ENCODE results near the gene CLTCL1.

GRCh38 chr22:19295733-19296132 is 4.2 kb upstream of the CLTCL1 start:
- TF ChIP-seq POLR2A (IDR thresholded peaks at IDR 0.05), result no peak
- TF ChIP-seq, protein P1, sequence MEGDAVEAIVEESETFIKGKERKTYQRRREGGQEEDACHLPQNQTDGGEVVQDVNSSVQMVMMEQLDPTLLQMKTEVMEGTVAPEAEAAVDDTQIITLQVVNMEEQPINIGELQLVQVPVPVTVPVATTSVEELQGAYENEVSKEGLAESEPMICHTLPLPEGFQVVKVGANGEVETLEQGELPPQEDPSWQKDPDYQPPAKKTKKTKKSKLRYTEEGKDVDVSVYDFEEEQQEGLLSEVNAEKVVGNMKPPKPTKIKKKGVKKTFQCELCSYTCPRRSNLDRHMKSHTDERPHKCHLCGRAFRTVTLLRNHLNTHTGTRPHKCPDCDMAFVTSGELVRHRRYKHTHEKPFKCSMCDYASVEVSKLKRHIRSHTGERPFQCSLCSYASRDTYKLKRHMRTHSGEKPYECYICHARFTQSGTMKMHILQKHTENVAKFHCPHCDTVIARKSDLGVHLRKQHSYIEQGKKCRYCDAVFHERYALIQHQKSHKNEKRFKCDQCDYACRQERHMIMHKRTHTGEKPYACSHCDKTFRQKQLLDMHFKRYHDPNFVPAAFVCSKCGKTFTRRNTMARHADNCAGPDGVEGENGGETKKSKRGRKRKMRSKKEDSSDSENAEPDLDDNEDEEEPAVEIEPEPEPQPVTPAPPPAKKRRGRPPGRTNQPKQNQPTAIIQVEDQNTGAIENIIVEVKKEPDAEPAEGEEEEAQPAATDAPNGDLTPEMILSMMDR (IDR thresholded peaks at IDR 0.05), result no peak

Data from right lobe of liver (tissue), 4 donors.